ENCODE data around the gene KCNQ1. TPM values are rescaled to one million over a fixed set of nuclear protein-coding genes. Genes with fewer than 3 reads are reported as not detected.

Gene KCNQ1
- total and polyA plus RNA-seq, 2 donors (not counting 3 experiments of a cell fraction or from before 2014, with no cell fraction given), result 0.07 to 0.09 TPM

DNA sequence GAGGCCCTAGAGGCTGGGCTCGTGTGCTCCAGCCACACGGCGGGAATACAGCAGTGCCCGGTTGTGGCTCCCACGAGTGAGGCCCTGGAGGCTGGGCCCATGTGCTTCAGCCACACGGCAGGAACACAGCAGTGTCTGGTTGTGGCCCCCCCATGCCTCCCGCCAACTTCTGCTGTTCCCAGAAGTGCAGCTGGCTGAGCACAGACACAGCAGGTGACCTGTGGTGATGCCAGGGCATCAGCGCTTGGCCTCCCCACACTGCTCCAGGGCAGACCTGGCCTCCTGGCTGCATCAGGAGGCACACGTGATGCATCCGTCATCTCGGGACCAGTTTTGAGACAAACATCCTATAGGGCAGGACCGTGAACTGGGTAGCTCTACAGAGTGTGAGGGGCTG is 144.7 kb downstream of the KCNQ1 start:
- H4K20me1 ChIP-seq (replicated peaks; ENCODE audit: control insufficient read depth, extremely low read depth, insufficient read depth, low read length), result no peaks in the 10 kb centered on the region
- no peak overlapping the region for H3K9ac ChIP-seq (replicated peaks; ENCODE audit: extremely low read depth, insufficient read depth, low read length)
- no peaks in the 10 kb centered on the region for H3K9me1 ChIP-seq (replicated peaks; ENCODE audit: control insufficient read depth, extremely low read depth, insufficient read depth, low read length)
- H3K79me2 ChIP-seq (ENCODE audit: control insufficient read depth, insufficient read depth, low read length), result no peaks in the 10 kb centered on the region
- H3K4me2 ChIP-seq (ENCODE audit: insufficient read depth, low read length), result no peak overlapping the region
- CTCF ChIA-PET, result no interaction called here
- H3K27me3 ChIP-seq (ENCODE audit: control insufficient read depth in 2 of 2, insufficient read depth in 2 of 2, low read length in 2 of 2), result peaks cover 0 to 3% of the 10 kb centered on the region in 2 experiments
- no peaks in the 10 kb centered on the region for H3K4me1 ChIP-seq (ENCODE audit: control insufficient read depth, extremely low read depth, insufficient read depth, low read length)
- no peak overlapping the region for H2AFZ ChIP-seq (ENCODE audit: low read depth, low read length)
- H3K36me3 ChIP-seq (ENCODE audit: control insufficient read depth in 2 of 2, extremely low read depth in 1 of 2, insufficient read depth in 2 of 2, low read length in 2 of 2), result no peaks in the 10 kb centered on the region
- H3K9me3 ChIP-seq (replicated peaks; ENCODE audit: control insufficient read depth, insufficient read depth, low read length), result no peaks in the 10 kb centered on the region
- intact Hi-C loops (cut with micrococcal nuclease) (no loop called here), dilution Hi-C loops (cut with MboI; ENCODE audit: extremely low pct_ligation_motif_present, low sequenced_read_pairs) (no loop called here)
- no peak for DNase-seq (ENCODE audit: low read depth, low spot score)
- POLR2A ChIA-PET, result no interaction called here
- FAIRE-seq, result no peak
- H3K27ac ChIP-seq (ENCODE audit: insufficient read depth, low read depth, low read length), result no peak overlapping the region
- TF ChIP-seq, protein P1, sequence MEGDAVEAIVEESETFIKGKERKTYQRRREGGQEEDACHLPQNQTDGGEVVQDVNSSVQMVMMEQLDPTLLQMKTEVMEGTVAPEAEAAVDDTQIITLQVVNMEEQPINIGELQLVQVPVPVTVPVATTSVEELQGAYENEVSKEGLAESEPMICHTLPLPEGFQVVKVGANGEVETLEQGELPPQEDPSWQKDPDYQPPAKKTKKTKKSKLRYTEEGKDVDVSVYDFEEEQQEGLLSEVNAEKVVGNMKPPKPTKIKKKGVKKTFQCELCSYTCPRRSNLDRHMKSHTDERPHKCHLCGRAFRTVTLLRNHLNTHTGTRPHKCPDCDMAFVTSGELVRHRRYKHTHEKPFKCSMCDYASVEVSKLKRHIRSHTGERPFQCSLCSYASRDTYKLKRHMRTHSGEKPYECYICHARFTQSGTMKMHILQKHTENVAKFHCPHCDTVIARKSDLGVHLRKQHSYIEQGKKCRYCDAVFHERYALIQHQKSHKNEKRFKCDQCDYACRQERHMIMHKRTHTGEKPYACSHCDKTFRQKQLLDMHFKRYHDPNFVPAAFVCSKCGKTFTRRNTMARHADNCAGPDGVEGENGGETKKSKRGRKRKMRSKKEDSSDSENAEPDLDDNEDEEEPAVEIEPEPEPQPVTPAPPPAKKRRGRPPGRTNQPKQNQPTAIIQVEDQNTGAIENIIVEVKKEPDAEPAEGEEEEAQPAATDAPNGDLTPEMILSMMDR (IDR thresholded peaks at IDR 0.05; ENCODE audit: extremely low read depth in 1 of 2, insufficient read depth in 1 of 2, low read depth in 1 of 2, low read length in 2 of 2), result no peak
- TF ChIP-seq JUN (IDR thresholded peaks at IDR 0.05; ENCODE audit: borderline replicate concordance, insufficient read depth, insufficient read length, low read depth), result no peak
- TF ChIP-seq FOS (IDR thresholded peaks at IDR 0.05; ENCODE audit: borderline replicate concordance, insufficient read depth, low read length), result no peak
- TF ChIP-seq EZH2 (IDR thresholded peaks at IDR 0.05; ENCODE audit: borderline replicate concordance, low read depth, low read length, severe bottlenecking), result no peak
- TF ChIP-seq, protein P2, sequence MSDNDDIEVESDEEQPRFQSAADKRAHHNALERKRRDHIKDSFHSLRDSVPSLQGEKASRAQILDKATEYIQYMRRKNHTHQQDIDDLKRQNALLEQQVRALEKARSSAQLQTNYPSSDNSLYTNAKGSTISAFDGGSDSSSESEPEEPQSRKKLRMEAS (IDR thresholded peaks at IDR 0.05; ENCODE audit: insufficient read depth, insufficient read length), result no peak
- TF ChIP-seq POLR2A (IDR thresholded peaks at IDR 0.05; ENCODE audit: low read depth, low read length), result no peak
- TF ChIP-seq MYC (IDR thresholded peaks at IDR 0.05; ENCODE audit: low read depth, low read length), result no peak
- no peak for TF ChIP-seq GATA2 (IDR thresholded peaks at IDR 0.05; ENCODE audit: insufficient read depth, insufficient read length, low read depth, low read length)
- TF ChIP-seq POLR2AphosphoS5 (IDR thresholded peaks at IDR 0.05; ENCODE audit: insufficient read depth, low read depth, low read length), result no peak
- BruUV-seq (replicated peaks), result no TSS peak
- no peak overlapping the region for H3K4me3 ChIP-seq (replicated peaks in 1 of 3; ENCODE audit: insufficient read depth in 1 of 3, low read depth in 1 of 3, low read length in 3 of 3)
